IPS-11a (cell line): ENCODE measurements around the gene PNLIP.

ENCODE experiments used
- H3K4me3 ChIP-seq: one replicate; pipeline ENCODE4 v1.5.1; 2013; ENCODE audit warnings: low read depth, low read length, control low read depth

Gene PNLIP

GRCh38 chr10:116613471-116613870 lies 67.7 kb downstream of the PNLIP start:
- no peak overlapping the region for H3K4me3 ChIP-seq

GRCh38 chr10:116614796-116615195 lies 69.1 kb downstream of the PNLIP start:
- H3K4me3 ChIP-seq: no peak overlapping the region

GRCh38 chr10:116615199-116615776 lies 69.6 kb downstream of the PNLIP start:
- H3K4me3 ChIP-seq: no peak overlapping the region
